Fibroblast of lung (primary cell): ENCODE measurements around the gene BMPR1B. TPM values are rescaled to one million over a fixed set of nuclear protein-coding genes. Genes with fewer than 3 reads are reported as not detected.

Source experiments
- DNase-seq, 2 donors: peaks; one replicate each; pipeline versions ENCODE4 v3.0.0 to v3.0.0-alpha.2; 2010; ENCODE audit warnings: low read depth in 2 of 2
- H2AFZ ChIP-seq: 2 replicates; pipeline ENCODE4 v1.5.1; 2012; ENCODE audit warnings: low read length, control low read depth, inconsistent platforms
- H3K27ac ChIP-seq: 2 replicates; pipeline ENCODE4 v1.5.1; 2011; ENCODE audit warnings: low read length, control low read depth; ENCODE audit not compliant: insufficient read depth
- H3K27me3 ChIP-seq: 2 replicates; pipeline ENCODE4 v1.5.1; 2011; ENCODE audit warnings: mild to moderate bottlenecking, low read length; ENCODE audit not compliant: control insufficient read depth, insufficient read depth
- H3K36me3 ChIP-seq: 2 replicates; pipeline ENCODE4 v1.5.1; 2011; ENCODE audit warnings: low read length; ENCODE audit not compliant: control insufficient read depth, insufficient read depth
- H3K4me1 ChIP-seq: 2 replicates; pipeline ENCODE4 v1.5.1; 2011; ENCODE audit warnings: low read length; ENCODE audit not compliant: control insufficient read depth, insufficient read depth; ENCODE audit errors: extremely low read depth
- H3K4me2 ChIP-seq: 2 replicates; pipeline ENCODE4 v1.5.1; 2011; ENCODE audit warnings: low read length, control low read depth; ENCODE audit not compliant: insufficient read depth; ENCODE audit errors: extremely low read depth
- H3K4me3 ChIP-seq, 4 experiments: fragments of 200-600 bp in 1 of 4; sonication (generic) in 1 of 4; replicated peaks in 1 of 4; 2 replicates each; pipeline ENCODE4 v1.5.1; 2011 to 2016; ENCODE audit warnings: low read length in 4 of 4, low read depth in 3 of 4, mild to moderate bottlenecking in 3 of 4, control low read depth in 2 of 4, inconsistent platforms in 1 of 4, mixed read lengths in 1 of 4; ENCODE audit not compliant: insufficient read depth in 1 of 4; ENCODE audit errors: control extremely low read depth in 1 of 4
- H3K79me2 ChIP-seq: 2 replicates; pipeline ENCODE4 v1.5.1; 2012; ENCODE audit warnings: mild to moderate bottlenecking, low read length, inconsistent platforms; ENCODE audit not compliant: control insufficient read depth, insufficient read depth
- H3K9ac ChIP-seq: 2 replicates; pipeline ENCODE4 v1.5.1; 2011; ENCODE audit warnings: mild to moderate bottlenecking, low read length, control low read depth; ENCODE audit not compliant: insufficient read depth
- H3K9me3 ChIP-seq: 2 replicates; pipeline ENCODE4 v1.5.1; 2012; ENCODE audit warnings: low read depth, low read length; ENCODE audit not compliant: control insufficient read depth, insufficient read depth
- H4K20me1 ChIP-seq: 2 replicates; pipeline ENCODE4 v1.5.1; 2011; ENCODE audit warnings: low read length; ENCODE audit not compliant: control insufficient read depth, insufficient read depth; ENCODE audit errors: extremely low read depth
- EZH2 ChIP-seq: IDR thresholded peaks from 2 replicates; pipeline ENCODE4 v1.5.1; 2012; ENCODE audit warnings: low read length, control low read depth, mild to moderate bottlenecking; ENCODE audit errors: missing control alignments
- polyA plus RNA-seq, 2 donors: library from polyadenylated mRNA; depleted of rRNA in 1 of 2; stranded (reverse) in 1 of 2; unstranded in 1 of 2; fragments of >200 nt; gene quantifications; 2 replicates each; pipeline ENCODE4 v1.2.1, GENCODE V29; 2011 to 2012; ENCODE audit warnings: missing spikeins in 1 of 2
- total RNA-seq: library from RNA; depleted of rRNA; stranded (reverse); fragments of >200 nt; gene quantifications from 2 replicates; pipeline ENCODE4 v1.2.1, GENCODE V29; 2014
- TF ChIP-seq, protein P1 (sequence below), 2 donors: IDR thresholded peaks in 1 of 2; conservative IDR thresholded peaks in 1 of 2; 1 replicate in 1 of 2; 2 replicates in 1 of 2; pipeline ENCODE4 v1.5.1; 2011 to 2012; ENCODE audit warnings: low read length in 2 of 2, control low read depth in 1 of 2, inconsistent platforms in 1 of 2, low read depth in 1 of 2, mild to moderate bottlenecking in 1 of 2

Gene BMPR1B
- total and polyA plus RNA-seq, 2 donors (not counting 1 experiment from before 2014, with no cell fraction given): 0.17 to 0.45 TPM

DNA sequence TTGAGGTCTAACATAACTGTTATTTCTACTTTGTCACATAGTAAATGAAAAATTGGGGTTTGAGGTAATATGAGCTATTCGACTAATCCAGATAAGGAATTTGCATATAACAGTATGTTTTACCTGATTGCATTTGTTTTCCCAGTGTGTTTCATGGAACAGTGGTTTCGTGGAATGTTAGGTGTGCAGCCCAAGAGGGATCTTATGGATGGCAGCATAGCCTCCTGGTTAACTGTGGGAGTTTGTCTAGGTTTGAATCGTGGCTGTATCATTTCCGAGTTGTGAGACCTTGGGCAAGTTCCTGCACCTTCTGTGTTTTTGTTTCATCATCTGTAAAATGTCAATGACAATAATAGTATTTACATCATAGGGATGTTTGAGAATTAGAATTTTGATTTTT, 7.9 kb downstream of the BMPR1B start:
- Histone ChIP-seq H3K4me2 (no peak overlapping the region), H3K36me3 (no peaks in the 10 kb centered on the region), H3K9ac (no peak overlapping the region), H3K4me1 (no peaks in the 10 kb centered on the region), H4K20me1 (no peaks in the 10 kb centered on the region), H3K27me3 (peaks cover 2% of the 10 kb centered on the region), H3K4me3 (no peak overlapping the region), H3K27ac (no peak overlapping the region), H3K79me2 (no peaks in the 10 kb centered on the region), H3K9me3 (no peaks in the 10 kb centered on the region), H2AFZ (no peak overlapping the region)
- DNase-seq: no peak
- TF ChIP-seq, protein P1, sequence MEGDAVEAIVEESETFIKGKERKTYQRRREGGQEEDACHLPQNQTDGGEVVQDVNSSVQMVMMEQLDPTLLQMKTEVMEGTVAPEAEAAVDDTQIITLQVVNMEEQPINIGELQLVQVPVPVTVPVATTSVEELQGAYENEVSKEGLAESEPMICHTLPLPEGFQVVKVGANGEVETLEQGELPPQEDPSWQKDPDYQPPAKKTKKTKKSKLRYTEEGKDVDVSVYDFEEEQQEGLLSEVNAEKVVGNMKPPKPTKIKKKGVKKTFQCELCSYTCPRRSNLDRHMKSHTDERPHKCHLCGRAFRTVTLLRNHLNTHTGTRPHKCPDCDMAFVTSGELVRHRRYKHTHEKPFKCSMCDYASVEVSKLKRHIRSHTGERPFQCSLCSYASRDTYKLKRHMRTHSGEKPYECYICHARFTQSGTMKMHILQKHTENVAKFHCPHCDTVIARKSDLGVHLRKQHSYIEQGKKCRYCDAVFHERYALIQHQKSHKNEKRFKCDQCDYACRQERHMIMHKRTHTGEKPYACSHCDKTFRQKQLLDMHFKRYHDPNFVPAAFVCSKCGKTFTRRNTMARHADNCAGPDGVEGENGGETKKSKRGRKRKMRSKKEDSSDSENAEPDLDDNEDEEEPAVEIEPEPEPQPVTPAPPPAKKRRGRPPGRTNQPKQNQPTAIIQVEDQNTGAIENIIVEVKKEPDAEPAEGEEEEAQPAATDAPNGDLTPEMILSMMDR (conservative IDR thresholded peaks at IDR 0.05 in 1 of 2, IDR thresholded peaks at IDR 0.05 in 1 of 2; ENCODE audit: low read depth in 1 of 2, low read length in 2 of 2): no peak
- TF ChIP-seq EZH2: no peak

DNA sequence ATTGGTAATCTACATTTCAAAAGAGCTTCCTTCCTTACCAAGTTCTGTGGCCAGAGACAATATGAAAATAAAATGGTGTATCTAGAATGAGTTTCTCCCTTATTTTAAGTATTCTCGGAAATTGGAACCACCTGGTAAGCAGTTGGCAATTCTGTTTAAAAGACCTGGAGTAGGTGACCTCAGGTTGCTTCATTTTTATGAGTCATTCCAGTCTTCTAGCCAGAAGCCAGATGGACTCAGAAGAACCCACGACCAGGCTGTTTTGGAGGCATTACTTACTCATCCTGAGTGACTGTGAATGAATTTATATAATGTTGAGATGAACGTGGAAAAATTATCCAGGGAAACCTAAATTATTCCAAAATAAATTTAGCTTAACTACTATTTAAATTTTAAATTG, 9.1 kb downstream of the BMPR1B start:
- TF ChIP-seq, protein P1 (conservative IDR thresholded peaks at IDR 0.05 in 1 of 2, IDR thresholded peaks at IDR 0.05 in 1 of 2; ENCODE audit: low read depth in 1 of 2, low read length in 2 of 2): no peak
- no peak for TF ChIP-seq EZH2
- Histone ChIP-seq H3K9ac (no peak overlapping the region), H3K4me1 (no peaks in the 10 kb centered on the region), H3K4me3 (no peak overlapping the region), H3K27me3 (peaks cover 2% of the 10 kb centered on the region), H2AFZ (no peak overlapping the region), H3K79me2 (no peaks in the 10 kb centered on the region), H4K20me1 (no peaks in the 10 kb centered on the region), H3K9me3 (no peaks in the 10 kb centered on the region), H3K36me3 (no peaks in the 10 kb centered on the region), H3K4me2 (no peak overlapping the region), H3K27ac (no peak overlapping the region)
- DNase-seq: peak in 1 of 2 donors; percentile 80

DNA sequence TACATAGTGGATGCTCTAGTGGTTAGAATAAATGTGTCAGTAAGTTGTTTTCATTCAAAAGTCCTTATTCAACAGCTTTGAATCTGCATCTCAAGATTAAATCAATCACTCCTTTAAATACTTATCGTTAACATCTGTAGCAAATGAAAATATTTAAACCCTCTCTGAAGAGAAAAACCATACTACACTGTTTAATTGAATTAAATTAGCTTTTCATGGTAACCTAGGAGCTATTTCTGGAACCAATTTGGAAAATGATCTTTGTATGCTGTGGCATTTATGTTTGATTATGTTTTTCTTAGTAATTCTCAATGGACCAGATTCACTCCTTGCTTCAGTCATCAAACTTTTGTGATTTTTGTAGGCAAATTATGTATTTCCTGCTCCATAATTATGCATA, 9.7 kb downstream of the BMPR1B start:
- Histone ChIP-seq H3K79me2 (no peaks in the 10 kb centered on the region), H3K27ac (no peak overlapping the region), H3K9me3 (no peaks in the 10 kb centered on the region), H3K4me1 (no peaks in the 10 kb centered on the region), H3K36me3 (no peaks in the 10 kb centered on the region), H3K27me3 (peaks cover 2% of the 10 kb centered on the region), H4K20me1 (no peaks in the 10 kb centered on the region), H2AFZ (no peak overlapping the region), H3K4me2 (no peak overlapping the region), H3K9ac (no peak overlapping the region), H3K4me3 (no peak overlapping the region)
- DNase-seq: no peak
- TF ChIP-seq, protein P1 (conservative IDR thresholded peaks at IDR 0.05 in 1 of 2, IDR thresholded peaks at IDR 0.05 in 1 of 2; ENCODE audit: low read depth in 1 of 2, low read length in 2 of 2): no peak
- TF ChIP-seq EZH2: no peak
